GM18951 (cell line): ENCODE results near the gene CYP1A2.
A peak's percentile ranks its signal among the peaks of the same experiment; 100 is the strongest.

Source experiments
- POLR2A ChIP-seq: IDR thresholded peaks from 4 replicates; pipeline ENCODE4 v1.6.1; 2011; ENCODE audit warnings: mild to moderate bottlenecking; ENCODE audit not compliant: insufficient read length, insufficient read depth; ENCODE audit errors: extremely low read depth
- in situ Hi-C: fragments of 300-500 bp; cut with MboI; formaldehyde crosslinking; loops from one replicate; pipeline ENCODE4 v1.12.0; 2022; ENCODE audit warnings: low sequenced_read_pairs, mixed read lengths, inconsistent platforms; ENCODE audit not compliant: unreplicated experiment

The CYP1A2 gene

DNA sequence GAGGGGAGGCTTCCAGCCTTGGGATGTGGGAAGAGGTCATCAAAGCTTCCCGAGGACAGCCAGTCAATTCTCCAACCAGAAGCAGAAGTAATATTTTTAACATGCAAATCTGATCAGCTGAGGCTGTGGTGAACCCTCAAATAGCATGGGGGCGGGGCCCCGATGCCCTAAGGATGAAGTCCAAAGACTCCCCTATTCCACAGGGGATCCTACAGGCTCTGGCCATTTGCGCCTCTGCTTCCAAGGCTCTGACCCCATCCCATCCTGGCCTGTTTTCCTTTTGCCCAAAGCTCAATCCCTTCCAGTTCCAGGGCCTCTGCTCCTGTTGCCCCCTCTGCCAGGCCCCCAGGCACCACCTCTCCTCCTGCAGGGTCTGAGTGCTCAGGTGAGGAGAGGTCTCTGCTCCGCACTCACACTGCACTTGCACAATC is 26.5 kb downstream of the CYP1A2 start:
- in situ Hi-C loops, result no loop called here
- TF ChIP-seq POLR2A, result no peak

DNA sequence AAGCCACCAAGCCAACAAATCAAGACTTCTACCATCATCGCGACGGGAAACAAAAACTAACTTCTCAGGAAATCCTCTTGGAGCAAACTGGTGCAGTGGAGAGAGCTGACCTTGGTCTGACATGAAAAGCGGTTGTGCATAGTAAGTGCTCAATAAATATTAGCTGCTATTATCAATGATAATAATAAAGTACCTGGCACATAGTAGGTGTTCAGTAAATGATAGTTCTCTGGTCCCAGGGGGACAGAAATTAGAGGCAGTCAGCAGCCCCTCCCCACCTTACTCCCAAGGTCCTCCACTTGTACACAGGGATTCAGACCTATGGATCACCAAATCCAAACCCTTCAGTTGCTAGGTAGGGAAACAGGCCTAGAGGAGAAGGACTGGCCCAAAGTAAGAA is 27.2 kb downstream of the CYP1A2 start:
- TF ChIP-seq POLR2A, result no peak
- in situ Hi-C loops, result no loop called here

DNA sequence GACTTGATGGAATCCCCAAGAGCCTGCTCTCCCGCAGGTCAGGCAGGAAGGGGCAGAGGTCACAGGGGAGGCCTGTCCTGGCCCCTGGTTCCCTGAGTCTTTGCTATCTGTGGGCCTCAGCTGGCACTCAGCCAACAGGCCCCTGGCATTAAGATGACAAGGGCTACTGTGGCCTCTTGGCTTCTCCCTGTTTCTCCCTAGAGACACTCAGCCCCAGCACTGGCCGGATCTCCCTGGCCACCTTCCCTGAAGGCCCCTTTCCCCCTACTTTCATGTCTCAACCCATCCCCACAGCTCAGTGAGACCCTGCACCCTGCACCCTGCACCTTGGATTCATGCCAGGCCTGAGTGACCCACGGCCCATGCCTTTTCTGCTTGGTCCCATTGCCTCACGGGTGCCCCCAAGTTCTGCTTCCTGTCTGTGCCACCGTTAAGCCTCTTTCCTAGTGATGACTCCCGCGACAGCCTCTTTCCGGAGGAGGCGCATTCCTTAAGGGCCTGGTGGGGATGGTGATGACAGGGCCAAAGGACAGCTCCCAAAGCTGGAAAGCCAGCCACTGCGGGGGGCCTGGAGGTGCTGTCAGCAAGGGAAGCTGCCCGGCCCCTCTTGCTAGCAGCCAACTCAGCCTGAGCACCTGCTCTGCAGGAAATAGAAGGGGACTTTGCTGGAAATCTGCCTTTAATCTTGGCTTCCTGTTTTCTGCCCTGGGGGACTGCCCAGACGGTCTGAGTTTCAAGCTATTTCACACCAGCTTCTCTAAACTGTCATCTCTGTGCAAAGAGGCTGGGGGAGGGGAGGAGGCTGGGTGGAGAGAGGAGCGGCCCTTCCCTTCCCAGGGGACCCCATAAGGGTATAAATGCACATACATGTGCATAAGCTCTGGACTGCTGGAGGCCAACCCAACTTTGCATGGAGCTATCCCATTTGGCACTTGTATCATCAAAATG is 28.4 kb downstream of the CYP1A2 start:
- in situ Hi-C loops, result no loop called here
- peak; percentile 52 for TF ChIP-seq POLR2A

DNA sequence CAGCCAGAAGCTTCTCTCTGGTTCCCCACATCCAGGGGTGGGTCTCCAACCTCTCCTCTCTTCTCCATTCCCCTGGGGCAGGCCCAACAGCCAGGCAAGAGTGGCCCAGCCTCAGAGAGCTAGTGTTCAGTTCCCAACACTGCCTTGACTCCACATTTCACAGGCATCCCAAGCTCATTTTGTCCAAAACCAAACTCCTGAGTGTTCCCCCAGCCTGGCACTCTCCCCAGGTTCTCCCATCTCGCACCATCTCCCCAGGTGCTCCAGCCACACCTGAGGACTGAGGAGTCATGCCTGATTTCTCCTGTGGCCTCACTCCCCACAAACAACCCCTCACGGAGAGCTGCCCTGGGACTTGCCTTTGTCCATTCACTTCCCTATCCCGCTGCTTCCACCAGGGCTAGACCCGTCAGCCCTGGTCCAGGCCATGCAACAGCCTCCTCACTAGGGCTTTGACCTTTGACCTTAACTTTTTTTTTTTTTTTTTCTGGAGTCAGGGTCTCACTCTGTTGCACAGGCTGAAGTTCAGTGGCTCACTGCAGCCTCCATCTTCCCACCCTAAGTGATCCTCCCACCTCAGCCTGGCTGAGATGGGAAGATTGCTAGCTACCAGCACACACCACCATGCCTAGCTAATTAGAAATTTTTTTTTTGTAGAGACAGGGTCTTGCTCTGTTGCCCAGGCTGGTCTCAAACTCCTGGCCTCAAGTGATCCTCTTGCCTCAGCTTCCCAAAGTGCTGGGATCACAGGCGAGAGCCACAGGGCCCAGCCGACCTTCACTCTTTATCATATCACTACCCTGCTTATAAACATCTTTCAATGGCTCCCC is 29.3 kb downstream of the CYP1A2 start:
- in situ Hi-C loops, result no loop called here
- no peak for TF ChIP-seq POLR2A

DNA sequence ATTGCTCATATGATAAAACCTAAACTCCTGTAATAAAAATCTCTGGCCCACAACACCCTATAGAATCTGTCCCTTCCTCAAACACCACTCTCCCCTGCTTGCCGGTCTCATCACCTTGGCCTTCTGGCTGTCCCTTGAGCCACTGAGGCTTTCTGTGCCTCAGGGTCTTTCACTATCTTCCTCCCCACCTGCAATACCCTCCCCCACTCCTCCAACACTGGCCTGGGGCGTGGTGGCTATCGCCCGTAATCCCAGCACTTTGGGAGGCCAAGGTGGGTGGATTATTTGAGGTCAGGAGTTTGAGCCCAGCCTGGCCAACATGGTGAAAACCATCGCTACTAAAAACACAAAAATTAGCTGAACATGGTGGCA is 29.9 kb downstream of the CYP1A2 start:
- in situ Hi-C loops, result no loop called here

DNA sequence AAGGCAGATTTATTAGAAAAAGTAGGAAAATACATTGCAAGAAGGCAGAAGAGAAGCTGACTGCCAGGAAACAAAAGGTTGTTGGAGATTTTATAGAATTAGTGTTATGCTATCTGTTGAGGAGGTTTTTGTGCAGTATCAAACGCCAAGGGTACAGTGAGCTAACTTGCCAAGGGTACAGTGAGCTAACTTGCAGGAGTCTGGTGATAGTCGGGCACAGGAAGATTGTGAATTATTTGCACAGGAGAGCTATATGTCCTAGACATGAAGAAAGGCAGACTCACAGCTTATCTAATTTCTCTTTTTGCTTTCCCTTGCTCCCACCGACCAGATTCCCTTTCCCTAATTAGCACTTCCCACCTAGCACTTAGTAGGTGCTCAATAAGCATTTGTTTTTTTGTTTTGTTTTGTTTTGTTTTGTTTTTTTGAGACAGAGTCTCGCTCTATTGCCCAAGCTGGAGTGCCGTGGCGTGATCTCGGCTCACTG is 30.6 kb downstream of the CYP1A2 start:
- in situ Hi-C loops, result no loop called here
- TF ChIP-seq POLR2A, result no peak

More for the DNA sequence above, 29.9 kb downstream of the CYP1A2 start:
- TF ChIP-seq POLR2A, result no peak

DNA sequence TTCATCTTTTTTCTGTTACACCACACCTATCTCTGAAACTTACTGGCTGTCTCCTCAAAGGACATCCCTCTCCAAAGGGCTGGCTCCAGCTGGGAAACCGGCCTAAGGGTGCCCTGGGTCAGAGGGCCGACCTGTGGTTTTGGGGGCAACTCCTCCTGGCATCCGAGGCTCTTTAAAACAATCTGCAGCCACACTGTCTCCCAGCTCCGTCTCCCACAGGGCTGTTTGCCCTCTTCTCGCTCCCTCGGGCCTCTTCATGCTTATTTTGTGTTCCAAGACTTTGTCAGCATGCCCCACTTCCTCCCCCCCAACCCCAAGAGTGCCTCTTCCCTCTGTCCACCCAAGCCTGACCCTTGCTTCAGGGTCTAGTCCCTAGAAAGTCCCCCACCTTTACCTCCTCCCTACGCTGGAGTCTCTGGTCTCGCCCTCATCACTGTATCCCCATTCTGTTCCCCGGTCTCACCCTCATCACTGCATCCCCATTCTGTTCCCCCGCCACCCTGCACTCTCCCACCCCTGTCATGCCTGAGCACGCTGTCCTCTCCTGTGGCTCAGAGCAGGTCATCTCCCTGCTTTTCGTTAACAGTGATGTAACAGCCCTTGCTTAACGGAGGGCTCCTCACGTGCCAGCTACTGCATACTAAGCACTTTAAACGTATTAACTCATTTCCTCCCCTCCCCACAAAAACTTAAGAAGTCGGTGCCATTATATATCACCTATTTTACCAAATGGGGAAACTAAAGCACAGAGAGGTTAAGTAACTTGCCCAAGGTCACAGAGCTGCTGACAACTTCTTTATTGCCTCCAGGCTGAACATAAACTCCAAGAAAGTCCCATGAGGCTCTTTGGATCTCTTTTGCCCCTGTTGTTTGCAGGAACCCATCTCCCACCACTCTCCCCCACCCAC is 32.1 kb downstream of the CYP1A2 start:
- no peak for TF ChIP-seq POLR2A
- in situ Hi-C loops, result no loop called here

DNA sequence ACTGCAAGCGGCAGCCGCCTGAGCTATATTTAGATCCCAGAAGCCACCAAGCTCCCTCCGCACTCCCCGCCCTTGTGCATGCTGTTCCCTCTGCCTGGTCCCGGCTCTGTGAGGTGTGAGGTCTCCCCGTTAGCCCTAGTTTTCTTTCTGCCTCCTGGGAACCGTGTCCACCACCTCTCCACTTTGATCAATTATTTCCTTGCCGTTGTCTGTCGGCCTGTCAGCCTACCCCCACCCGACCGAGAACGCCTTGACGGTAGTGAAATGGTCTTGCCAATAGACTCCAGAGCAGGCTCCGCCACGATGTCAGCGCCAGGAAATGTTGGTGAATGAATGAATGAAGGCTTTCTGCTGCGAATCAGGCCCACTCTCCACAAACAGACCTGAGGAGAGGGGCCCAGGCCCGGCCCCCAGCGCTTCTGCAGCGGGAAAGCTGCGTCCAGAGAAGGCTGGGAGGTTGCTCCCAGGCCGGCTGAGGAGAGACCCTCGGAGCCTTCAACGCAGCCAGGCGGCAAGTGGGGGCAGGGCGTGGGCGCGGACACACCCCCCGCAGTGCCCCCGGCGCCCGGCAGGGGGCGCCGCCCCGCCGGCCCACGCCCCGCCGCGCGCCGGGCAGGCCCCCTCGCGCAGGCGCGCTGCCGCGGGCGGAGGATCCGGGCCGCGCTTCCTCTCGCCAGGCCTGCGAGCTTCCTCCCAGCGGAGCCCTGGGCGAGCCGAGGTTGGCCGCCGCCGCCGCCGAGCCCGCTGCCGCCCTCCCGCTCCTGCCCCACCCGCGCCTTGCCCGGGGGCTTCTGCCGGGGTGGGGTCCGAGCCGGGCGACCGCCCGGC is 33.0 kb downstream of the CYP1A2 start, which contains the start of gene CSK:
Gene CSK (plus strand): TSS at position 650 of the 828 bp plus-strand sequence. CDS start 16,218 bp downstream, outside the sequence.
- in situ Hi-C loops, result no loop called here
- peak; percentile 81 for TF ChIP-seq POLR2A

DNA sequence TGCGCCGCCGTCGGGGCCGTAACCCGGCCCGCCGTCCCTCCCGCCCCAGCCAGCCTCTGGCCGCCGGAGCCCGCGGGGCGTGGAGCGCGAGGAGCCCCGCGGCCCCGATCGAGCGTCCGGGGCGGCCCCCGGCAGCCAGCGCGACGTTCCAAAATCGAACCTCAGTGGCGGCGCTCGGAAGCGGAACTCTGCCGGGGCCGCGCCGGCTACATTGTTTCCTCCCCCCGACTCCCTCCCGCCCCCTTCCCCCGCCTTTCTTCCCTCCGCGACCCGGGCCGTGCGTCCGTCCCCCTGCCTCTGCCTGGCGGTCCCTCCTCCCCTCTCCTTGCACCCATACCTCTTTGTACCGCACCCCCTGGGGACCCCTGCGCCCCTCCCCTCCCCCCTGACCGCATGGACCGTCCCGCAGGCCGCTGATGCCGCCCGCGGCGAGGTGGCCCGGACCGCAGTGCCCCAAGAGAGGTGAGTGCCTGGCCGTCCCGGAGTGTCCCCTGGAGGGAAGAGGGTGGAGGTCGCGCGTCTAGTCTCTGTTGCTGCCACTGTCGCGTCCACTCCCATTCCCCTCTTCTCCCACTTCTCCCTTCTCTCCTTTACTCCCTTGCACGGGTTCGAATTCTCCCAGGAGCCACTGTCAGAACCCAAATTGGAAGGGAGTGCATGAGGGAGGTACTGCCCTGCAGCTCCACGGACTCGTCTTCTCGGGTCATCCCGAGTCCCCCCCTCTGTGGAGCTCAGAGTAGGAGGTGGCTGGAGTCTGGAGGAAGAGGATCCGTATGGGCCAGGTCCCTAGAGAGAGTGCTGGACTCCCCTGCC is 33.8 kb downstream of the CYP1A2 start:
- in situ Hi-C loops, result no loop called here
- TF ChIP-seq POLR2A, result peak; percentile 47

DNA sequence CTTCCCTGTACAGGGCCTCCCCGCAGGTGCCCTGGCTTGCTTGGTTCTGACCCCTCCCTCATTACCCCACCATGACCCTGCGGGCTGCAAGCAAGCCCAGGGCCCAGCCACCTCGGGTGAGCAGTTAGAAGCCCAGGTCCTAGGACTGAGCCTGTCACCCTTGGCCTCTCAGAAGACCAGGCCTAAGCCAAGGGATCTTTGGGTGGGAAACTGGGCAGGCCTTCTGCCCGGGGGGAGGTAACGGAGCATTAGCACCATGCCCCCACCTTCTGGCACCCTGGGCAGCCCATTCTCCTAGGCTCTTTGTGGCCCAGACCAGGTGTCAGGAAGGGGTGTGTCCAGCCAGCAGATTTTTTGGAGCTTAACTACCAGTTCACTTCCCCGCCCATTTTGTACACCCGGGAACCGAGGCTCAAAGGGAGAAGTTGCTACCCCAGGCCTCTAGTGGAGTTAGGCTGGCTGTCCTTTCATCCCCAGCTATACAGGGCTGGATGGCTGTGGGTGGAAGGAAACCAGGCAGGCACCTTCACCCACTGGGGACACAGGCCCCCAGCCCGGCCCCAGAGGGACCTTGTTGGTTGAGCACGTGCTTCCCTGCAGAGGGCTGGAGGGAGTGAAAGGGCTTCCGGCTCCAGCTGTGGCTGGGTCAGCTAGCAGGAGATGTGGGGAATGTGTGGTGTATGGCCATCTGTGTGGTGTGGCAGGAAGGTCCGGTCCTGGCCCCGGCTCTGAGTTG is 34.6 kb downstream of the CYP1A2 start:
- TF ChIP-seq POLR2A, result peak; percentile 31
- in situ Hi-C loops, result no loop called here
